ENCODE data around the gene CXXC1.
"Not testable (repeated sequence)": the region's sequence is repeated elsewhere in the genome, so short reads cannot be mapped to it uniquely, and the experiment has no call there.

Gene CXXC1

DNA sequence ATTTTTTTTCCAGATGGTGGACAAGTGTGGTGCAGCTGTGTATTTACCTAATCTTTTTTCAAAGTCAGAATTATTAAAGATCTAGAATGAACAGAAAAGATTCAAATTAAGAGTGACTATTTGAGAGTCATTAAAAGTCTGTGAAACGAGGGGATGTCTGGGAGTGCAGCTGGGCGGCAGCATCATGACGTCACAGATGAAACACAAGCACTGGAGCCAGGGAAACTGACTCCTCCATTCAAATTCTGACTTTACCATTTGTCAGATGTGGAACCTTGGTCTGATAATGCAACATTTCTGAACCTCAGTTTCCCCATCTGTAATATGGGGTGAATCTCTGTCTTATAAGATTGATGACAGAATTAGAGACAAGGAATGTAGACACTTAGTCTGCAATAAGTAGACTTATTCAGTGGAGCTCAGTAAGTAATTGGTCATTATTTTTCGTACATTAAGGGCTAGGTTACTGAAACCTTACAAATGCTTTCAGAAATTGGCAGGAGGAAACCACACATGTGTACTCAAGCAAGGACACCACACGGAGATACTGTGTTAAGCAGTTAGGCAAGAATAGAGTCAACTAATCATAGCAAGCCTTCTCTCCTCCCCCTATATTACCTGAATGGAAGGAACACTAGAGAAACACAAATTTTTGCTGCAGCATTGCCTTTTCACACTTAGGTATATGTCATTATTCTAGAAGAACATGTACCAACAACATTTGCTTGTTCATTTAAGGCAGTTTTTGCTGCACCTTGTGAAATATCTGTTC is 27.8 kb upstream of the CXXC1 start:
- in situ Hi-C loops (cut with MboI; ENCODE audit: low pct_unique_long_range_greater_than_20kb, low sequenced_read_pairs, unreplicated experiment) = loop anchor here (5.0 kb wide), 1 partner anchor 37 kb away; no protein-coding TSS in a partner anchor
- TF ChIP-seq, protein P1, sequence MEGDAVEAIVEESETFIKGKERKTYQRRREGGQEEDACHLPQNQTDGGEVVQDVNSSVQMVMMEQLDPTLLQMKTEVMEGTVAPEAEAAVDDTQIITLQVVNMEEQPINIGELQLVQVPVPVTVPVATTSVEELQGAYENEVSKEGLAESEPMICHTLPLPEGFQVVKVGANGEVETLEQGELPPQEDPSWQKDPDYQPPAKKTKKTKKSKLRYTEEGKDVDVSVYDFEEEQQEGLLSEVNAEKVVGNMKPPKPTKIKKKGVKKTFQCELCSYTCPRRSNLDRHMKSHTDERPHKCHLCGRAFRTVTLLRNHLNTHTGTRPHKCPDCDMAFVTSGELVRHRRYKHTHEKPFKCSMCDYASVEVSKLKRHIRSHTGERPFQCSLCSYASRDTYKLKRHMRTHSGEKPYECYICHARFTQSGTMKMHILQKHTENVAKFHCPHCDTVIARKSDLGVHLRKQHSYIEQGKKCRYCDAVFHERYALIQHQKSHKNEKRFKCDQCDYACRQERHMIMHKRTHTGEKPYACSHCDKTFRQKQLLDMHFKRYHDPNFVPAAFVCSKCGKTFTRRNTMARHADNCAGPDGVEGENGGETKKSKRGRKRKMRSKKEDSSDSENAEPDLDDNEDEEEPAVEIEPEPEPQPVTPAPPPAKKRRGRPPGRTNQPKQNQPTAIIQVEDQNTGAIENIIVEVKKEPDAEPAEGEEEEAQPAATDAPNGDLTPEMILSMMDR (IDR thresholded peaks at IDR 0.05; ENCODE audit: extremely low read depth, insufficient read depth, missing control alignments) = no peak
- peak; percentile 56 for DNase-seq (ENCODE audit: low spot score)

DNA sequence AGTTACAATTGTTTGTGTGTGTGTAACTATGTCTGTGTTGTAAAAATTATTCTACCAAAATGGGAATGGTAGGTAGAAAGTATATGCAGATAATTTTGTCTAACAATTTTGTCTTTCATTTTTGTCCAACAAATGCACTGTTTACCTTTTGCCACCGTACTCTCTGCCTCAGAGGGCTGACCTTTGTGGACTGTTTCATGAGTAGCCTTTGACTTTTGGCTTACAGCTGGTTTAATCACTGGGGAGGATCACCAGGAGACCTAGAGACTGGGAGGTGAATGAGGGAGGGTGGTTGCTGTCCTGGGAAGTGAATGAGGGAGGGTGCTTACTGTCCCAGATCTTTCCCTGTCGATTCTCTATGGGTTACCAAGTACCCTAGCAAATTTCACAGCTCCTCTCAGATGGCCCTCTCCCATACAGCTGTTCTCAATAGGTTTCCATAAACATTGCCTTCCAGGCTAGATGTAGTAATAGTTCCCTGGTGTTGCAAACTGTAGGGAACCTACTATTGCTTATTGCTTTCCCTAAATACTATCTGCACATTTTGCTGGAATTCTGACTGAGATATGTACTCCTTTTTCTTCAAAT is 26.5 kb upstream of the CXXC1 start:
- TF ChIP-seq, protein P1 (IDR thresholded peaks at IDR 0.05; ENCODE audit: extremely low read depth, insufficient read depth, missing control alignments) = no peak
- no peak for DNase-seq (ENCODE audit: low spot score)
- in situ Hi-C loops (cut with MboI; ENCODE audit: low pct_unique_long_range_greater_than_20kb, low sequenced_read_pairs, unreplicated experiment) = no loop called here

DNA sequence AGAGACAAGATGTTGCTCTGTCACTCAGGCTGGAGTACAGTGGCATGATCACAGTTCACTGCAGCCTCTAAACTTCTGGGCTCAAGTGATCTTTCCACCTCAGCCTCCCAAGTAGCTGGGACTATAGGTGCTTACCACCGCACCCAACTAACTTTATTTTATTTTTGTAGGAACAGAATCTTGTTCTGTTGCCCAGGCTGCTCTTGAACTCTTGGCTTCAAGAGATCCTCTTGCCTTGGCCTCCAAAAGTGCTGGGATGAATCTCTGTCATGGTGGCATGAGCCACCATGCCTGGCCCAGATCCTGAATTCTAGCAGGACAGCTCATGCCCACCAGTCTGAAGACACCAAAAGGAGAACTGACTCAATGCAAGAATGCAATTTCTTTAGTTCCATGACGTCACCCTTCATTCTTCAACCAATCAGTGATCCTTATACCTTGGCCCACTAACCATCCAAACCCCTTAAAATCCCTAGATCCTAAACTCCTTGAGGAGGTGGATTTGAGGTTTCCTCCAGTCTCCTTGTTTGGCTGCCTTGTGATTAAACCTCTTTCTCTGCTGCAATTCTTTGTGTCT is 25.6 kb upstream of the CXXC1 start:
- DNase-seq (ENCODE audit: low spot score) = no peak
- TF ChIP-seq, protein P1 (IDR thresholded peaks at IDR 0.05; ENCODE audit: extremely low read depth, insufficient read depth, missing control alignments) = no peak
- in situ Hi-C loops (cut with MboI; ENCODE audit: low pct_unique_long_range_greater_than_20kb, low sequenced_read_pairs, unreplicated experiment) = no loop called here

DNA sequence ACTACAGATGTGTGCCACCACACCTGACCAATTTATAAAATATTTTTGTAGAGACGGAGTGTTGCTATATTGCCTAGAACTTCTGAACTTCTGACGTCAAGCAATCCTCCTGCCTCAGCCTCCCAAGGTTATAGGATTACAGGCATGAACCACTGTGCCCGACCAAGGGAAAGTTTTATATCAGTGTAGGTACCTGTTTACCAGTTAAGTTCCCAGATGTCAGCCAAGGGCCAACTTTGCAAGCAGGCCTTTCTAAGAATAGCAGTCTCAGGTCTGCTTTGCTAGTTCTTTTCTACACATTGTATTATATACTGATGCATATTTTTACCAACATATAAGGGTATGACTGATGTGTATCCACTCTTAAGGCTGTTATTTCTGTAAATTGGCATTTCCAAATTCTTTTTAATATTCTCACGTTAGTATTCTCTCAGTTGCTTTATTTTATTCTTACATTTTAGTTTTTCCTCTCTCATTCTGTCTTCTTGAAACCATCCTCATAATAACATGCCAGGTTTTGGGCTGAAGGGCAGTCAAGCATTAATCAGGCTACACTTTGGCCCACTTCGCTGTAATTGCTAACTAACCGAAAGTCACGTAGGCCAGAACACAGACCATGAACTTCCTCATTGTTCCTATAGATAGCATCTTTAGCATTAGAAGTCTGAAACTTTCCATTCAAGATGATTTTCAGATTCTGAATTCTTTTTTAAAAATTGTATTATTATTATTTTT is 25.0 kb upstream of the CXXC1 start:
- DNase-seq (ENCODE audit: low spot score) = no peak
- TF ChIP-seq, protein P1 (IDR thresholded peaks at IDR 0.05; ENCODE audit: extremely low read depth, insufficient read depth, missing control alignments) = no peak
- in situ Hi-C loops (cut with MboI; ENCODE audit: low pct_unique_long_range_greater_than_20kb, low sequenced_read_pairs, unreplicated experiment) = no loop called here

DNA sequence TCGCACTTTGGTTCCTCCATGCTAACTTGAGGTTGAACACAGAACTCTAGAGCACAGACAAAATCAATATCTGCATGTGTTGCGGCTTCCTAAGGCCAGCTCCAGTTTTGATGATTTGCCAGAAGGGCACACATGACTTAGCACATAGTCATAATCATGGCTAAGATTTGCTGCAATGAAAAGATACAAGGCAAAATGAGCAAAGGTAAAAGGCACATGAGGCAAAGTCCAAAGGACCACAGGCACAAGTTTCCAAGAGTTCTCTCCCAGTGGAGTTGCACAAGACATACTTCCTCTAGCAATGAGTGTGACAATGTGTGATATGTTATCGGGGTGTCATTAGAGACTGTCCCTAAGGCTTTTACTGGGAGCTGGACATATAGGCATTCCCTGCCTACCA is 24.2 kb upstream of the CXXC1 start:
- in situ Hi-C loops (cut with MboI; ENCODE audit: low pct_unique_long_range_greater_than_20kb, low sequenced_read_pairs, unreplicated experiment) = no loop called here
- DNase-seq (ENCODE audit: low spot score) = no peak
- TF ChIP-seq, protein P1 (IDR thresholded peaks at IDR 0.05; ENCODE audit: extremely low read depth, insufficient read depth, missing control alignments) = no peak

DNA sequence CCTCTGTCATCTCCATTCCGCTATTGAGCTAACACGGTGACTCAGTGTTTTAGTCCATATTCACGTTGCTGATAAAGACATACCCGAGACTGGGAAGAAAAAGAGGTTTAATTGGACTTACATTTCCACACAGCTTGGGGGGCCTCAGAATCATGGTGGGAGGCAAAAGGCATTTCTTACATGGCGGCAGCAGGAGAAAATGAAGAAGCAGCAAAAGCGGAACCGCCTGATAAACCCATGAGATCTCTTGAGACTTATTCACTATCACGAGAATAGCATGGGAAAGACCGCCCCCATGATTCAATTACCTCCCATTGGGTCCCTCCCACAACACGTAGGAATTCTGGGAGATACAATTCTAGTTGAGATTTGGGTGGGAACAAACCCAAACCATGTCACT is 22.6 kb upstream of the CXXC1 start:
- DNase-seq (ENCODE audit: low spot score) = no peak
- in situ Hi-C loops (cut with MboI; ENCODE audit: low pct_unique_long_range_greater_than_20kb, low sequenced_read_pairs, unreplicated experiment) = no loop called here
- TF ChIP-seq, protein P1 (IDR thresholded peaks at IDR 0.05; ENCODE audit: extremely low read depth, insufficient read depth, missing control alignments) = no peak

DNA sequence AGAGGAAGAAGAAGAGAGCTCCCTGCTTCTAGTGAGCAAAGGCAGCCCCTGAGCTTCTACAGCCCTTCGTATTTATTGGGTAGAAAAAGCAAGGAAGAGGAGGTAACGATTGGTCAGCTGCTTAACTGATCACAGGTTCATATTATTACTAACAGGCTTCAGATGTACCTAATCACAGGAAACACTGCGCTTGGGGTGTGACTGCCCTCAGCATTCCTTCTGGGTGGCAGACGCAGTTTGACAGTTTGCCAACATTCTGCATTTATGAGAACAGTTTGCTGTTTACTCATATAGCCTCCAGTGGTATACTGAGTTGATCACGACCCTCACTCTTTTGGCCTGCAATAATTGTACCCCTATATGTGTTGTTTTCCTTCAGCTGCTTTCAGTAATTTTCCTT is 21.4 kb upstream of the CXXC1 start:
- in situ Hi-C loops (cut with MboI; ENCODE audit: low pct_unique_long_range_greater_than_20kb, low sequenced_read_pairs, unreplicated experiment); DNase-seq (ENCODE audit: low spot score): not testable (repeated sequence)
